Heart left ventricle (tissue), 16 donors: ENCODE results near the gene RIMS1. TPM values are rescaled to one million over a fixed set of nuclear protein-coding genes. Genes with fewer than 3 reads are reported as not detected.
"Not testable (repeated sequence)": the region's sequence is repeated elsewhere in the genome, so short reads cannot be mapped to it uniquely, and the experiment has no call there.

ENCODE experiments used
- ATAC-seq, 4 donors: fragments of 200-7000 bp; cut with Tn5 transposase; one replicate each; pipeline ENCODE4 v1.9.1; 2020 to 2022; ENCODE audit warnings: moderate library complexity in 4 of 4, mild to moderate bottlenecking in 3 of 4, moderate number of reproducible peaks in 1 of 4
- DNase-seq, 5 donors: peaks; one replicate each; pipeline ENCODE4 v3.0.0-alpha.2; 2020
- H3K27ac ChIP-seq, 12 donors: fragments of 200-600 bp; sonication (generic) in 4 of 12; one replicate each; pipeline versions ENCODE4 v1.5.0 to v1.8.0; 2016 to 2022; ENCODE audit warnings: mild to moderate bottlenecking in 2 of 12
- H3K27me3 ChIP-seq, 9 donors: fragments of 200-600 bp; sonication (generic) in 2 of 9; one replicate each; pipeline versions ENCODE4 v1.5.1 to v1.8.0; 2016 to 2022; ENCODE audit warnings: mild to moderate bottlenecking in 3 of 9
- H3K36me3 ChIP-seq, 9 donors: fragments of 200-600 bp; sonication (generic) in 2 of 9; one replicate each; pipeline versions ENCODE4 v1.5.0 to v1.8.0; 2018 to 2022; ENCODE audit warnings: mild to moderate bottlenecking in 2 of 9
- H3K4me1 ChIP-seq, 12 donors: fragments of 200-600 bp; sonication (generic) in 4 of 12; one replicate each; pipeline versions ENCODE4 v1.5.0 to v1.8.0; 2016 to 2022; ENCODE audit warnings: mild to moderate bottlenecking in 3 of 12
- H3K4me3 ChIP-seq, 12 donors: fragments of 200-600 bp; sonication (generic) in 4 of 12; one replicate each; pipeline versions ENCODE4 v1.5.0 to v1.8.0; 2017 to 2022; ENCODE audit warnings: mild to moderate bottlenecking in 9 of 12, moderate library complexity in 4 of 12
- H3K9me3 ChIP-seq, 12 donors: fragments of 200-600 bp; sonication (generic) in 4 of 12; one replicate each; pipeline versions ENCODE4 v1.5.0 to v1.8.0; 2016 to 2022; ENCODE audit warnings: mild to moderate bottlenecking in 1 of 12
- POLR2A ChIP-seq, 2 donors: fragments of 450-650 bp; IDR thresholded peaks; one replicate each; pipeline ENCODE4 v1.6.1; 2017; ENCODE audit warnings: antibody characterized with exemption in 2 of 2, mild to moderate bottlenecking in 2 of 2, moderate library complexity in 2 of 2
- WGBS, 4 donors: extraction: QIAGEN DNeasy Blood & Tissue Kit in 2 of 4; methylation state at CpG; one replicate each; pipeline versions ENCODE4 v1.1.5 to v1.1.7; 2013 to 2018; 5-methylcytosine and 5-hydroxymethylcytosine counted together
- intact Hi-C, 10 donors: fragments of 100-400 bp; cut with DNase I; formaldehyde crosslinking; loops; one replicate each; pipeline versions ENCODE4 v1.11.1 to v1.14.2; 2022
- polyA plus RNA-seq, 2 donors: library from polyadenylated mRNA; stranded (reverse); fragments of 200-250 nt; gene quantifications; one replicate each; pipeline ENCODE4 v1.2.3, GENCODE V29; 2013
- total RNA-seq, 9 donors: library from RNA; depleted of rRNA in 2 of 9; stranded (reverse); fragments of >200 nt in 2 of 9; fragmentation: NEBNext Ultra II Directional in 3 of 9; extraction: Animal tissue kit (Norgen Biotek cat#: 25700) in 3 of 9; gene quantifications; one replicate each; pipeline versions ENCODE4 v1.1.0 to v1.2.4, GENCODE V29; 2016 to 2023
- TF ChIP-seq, protein P1 (sequence below), 12 donors: fragments of 200-600 bp; sonication (generic) in 4 of 12; IDR thresholded peaks; one replicate each; pipeline versions ENCODE4 v1.5.0 to v1.8.0; 2018 to 2022; ENCODE audit warnings: antibody characterized with exemption in 12 of 12, mild to moderate bottlenecking in 5 of 12
- donor health status: ischemic (EF 13 %, LVEDD 7.1; RV severe dilation, severe dysfunction).
- donor health status: healthy with polysubstance abuse.
- donor health status: DM: no; HTN: yes; CAD: no.
- donor health status: DM: no; HTN: no; CAD: no.
- donor health status: ischemic (EF 25% LVEDD 6.9; RV normal size, moderate dysfunction).
- donor health status: ischemic (EF 25% LVEDD 5.7; RV mildly dilated, moderate dysfunction).
- donor health status: healthy.
- donor health status: DM: yes; HTN: yes; CAD: no.
- donor health status: ischemic (EF 35%, LVEDD 5.7; RV mildly dilated, moderate dysfunction).
- donor health status: nonischemic (EF 11% LVEDD 7.7; RV severe dilation, severe dysfunction).
- donor health status: DM: yes; HTN: yes; CAD: no.
- donor health status: PGD.
- donor health status: ischemic (EF 29% LVEDD 5.4; RV normal size, mild dysfunction).
- donor health status: nonischemic (EF 23%, LVEDD 6.1; RV moderate dilation, normal function).

Gene RIMS1
- total and polyA plus RNA-seq, 11 donors = 0.11 to 3.2 (median 1.1) TPM; not detected in 4

DNA sequence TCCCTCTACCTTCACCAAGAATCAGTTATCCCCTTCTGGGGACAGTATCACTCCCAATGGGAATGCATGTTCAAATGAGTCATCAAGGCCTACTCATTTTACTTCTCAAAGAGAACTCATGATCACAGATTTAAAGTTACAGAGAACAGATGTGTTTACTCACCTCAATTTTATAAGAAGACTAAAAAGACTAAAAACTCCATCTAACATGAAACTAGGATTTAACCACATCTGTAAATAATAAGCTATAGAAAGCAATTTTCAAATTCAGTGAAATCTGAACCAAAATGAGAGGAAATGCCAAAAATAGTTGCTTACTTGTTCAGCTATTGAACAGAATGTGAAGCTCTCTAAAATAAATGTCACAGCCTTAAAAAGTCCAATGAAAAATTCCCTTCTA lies 435.4 kb downstream of the RIMS1 start:
- Histone ChIP-seq H3K9me3 (no peaks in the 10 kb centered on the region), H3K4me3 (no peak overlapping the region), H3K27ac (no peak overlapping the region), H3K27me3 (no peaks in the 10 kb centered on the region), H3K36me3 (no peaks in the 10 kb centered on the region), H3K4me1 (no peaks in the 10 kb centered on the region)
- DNase-seq (no peak), ATAC-seq (no peak)
- intact Hi-C loops = no loop called here
- TF ChIP-seq POLR2A (IDR thresholded peaks at IDR 0.05) = no peak
- TF ChIP-seq, protein P1, sequence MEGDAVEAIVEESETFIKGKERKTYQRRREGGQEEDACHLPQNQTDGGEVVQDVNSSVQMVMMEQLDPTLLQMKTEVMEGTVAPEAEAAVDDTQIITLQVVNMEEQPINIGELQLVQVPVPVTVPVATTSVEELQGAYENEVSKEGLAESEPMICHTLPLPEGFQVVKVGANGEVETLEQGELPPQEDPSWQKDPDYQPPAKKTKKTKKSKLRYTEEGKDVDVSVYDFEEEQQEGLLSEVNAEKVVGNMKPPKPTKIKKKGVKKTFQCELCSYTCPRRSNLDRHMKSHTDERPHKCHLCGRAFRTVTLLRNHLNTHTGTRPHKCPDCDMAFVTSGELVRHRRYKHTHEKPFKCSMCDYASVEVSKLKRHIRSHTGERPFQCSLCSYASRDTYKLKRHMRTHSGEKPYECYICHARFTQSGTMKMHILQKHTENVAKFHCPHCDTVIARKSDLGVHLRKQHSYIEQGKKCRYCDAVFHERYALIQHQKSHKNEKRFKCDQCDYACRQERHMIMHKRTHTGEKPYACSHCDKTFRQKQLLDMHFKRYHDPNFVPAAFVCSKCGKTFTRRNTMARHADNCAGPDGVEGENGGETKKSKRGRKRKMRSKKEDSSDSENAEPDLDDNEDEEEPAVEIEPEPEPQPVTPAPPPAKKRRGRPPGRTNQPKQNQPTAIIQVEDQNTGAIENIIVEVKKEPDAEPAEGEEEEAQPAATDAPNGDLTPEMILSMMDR (IDR thresholded peaks at IDR 0.05) = no peak

DNA sequence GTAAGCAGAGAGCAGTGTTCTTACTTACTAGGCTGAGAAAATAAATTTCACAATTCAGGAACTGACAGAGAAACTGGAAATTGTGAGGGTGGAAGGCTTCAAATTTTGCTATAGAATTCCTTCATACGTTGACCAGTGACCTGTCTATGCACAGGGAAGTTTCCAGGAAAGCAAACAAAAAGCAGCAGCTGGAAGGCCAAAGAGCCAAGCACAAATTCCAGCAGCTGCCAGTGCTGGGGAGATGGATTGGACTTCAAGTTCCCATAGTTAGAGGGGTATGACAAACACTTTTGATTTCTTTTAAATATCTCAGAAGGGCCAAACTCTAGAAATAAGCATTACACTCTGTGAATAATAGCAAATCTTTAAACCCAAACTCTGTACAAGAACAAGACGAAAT lies 436.4 kb downstream of the RIMS1 start:
- no peaks in the 10 kb centered on the region for H3K27me3 ChIP-seq
- no peak for DNase-seq
- H3K4me1 ChIP-seq = no peaks in the 10 kb centered on the region
- 48 to 54% (median 51%) methylated on average over 2 of the region's 2 CpGs for WGBS, 4 donors
- H3K27ac ChIP-seq = no peak overlapping the region
- no peak for ATAC-seq
- TF ChIP-seq POLR2A (IDR thresholded peaks at IDR 0.05) = no peak
- TF ChIP-seq, protein P1 (IDR thresholded peaks at IDR 0.05) = no peak
- intact Hi-C loops = no loop called here
- no peak overlapping the region for H3K4me3 ChIP-seq
- H3K36me3 ChIP-seq = no peaks in the 10 kb centered on the region
- no peaks in the 10 kb centered on the region for H3K9me3 ChIP-seq

DNA sequence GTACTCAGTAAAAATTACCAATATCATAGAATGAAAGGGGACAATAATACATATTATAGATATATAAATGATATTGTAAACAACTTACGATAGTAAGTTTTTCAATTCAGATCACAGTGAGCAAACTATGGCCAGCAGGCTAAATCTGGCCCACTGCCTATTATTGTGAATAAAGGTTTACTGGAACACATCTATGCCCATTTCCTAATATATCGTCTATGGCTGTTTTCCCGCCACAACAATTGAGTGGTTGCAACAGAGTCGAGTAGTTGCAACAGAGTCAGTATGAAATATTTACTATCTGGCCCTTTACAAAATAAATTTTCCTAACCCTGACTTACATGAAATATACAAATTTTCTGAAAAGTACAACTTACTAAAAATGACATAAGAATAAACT lies 438.2 kb downstream of the RIMS1 start:
- ATAC-seq (no peak), DNase-seq (no peak)
- Histone ChIP-seq H3K36me3 (no peaks in the 10 kb centered on the region), H3K27ac (no peak overlapping the region), H3K4me3 (no peak overlapping the region), H3K27me3 (no peaks in the 10 kb centered on the region), H3K9me3 (no peaks in the 10 kb centered on the region), H3K4me1 (no peaks in the 10 kb centered on the region)
- intact Hi-C loops = no loop called here
- TF ChIP-seq, protein P1 (IDR thresholded peaks at IDR 0.05) = no peak
- no peak for TF ChIP-seq POLR2A (IDR thresholded peaks at IDR 0.05)
- 71 to 92% (median 80%) methylated on average over 4 of the region's 4 CpGs for WGBS, 4 donors

DNA sequence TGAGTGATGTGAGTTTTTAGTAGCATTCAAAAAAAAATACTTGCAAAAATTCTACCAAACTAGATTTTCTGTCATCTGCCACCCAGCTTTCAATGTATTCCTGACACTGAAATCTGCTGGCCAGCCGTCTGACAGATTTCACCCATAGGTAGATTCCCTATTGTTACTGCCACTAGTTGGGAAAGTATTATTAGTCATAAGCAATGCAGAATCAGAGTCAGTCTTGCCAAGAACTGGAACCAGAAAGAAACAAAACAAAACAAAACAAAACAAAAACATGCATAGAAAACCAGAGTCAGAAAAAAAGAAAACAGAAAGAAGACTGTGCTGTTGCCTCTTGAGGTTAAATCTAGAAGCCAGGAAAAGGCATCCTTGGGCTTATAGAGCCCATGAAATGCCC lies 442.4 kb downstream of the RIMS1 start:
- ATAC-seq (no peak), DNase-seq (no peak)
- TF ChIP-seq, protein P1 (IDR thresholded peaks at IDR 0.05) = no peak
- TF ChIP-seq POLR2A (IDR thresholded peaks at IDR 0.05) = no peak
- Histone ChIP-seq H3K27ac (no peak overlapping the region), H3K4me1 (no peaks in the 10 kb centered on the region), H3K27me3 (no peaks in the 10 kb centered on the region), H3K4me3 (no peak overlapping the region), H3K9me3 (no peaks in the 10 kb centered on the region), H3K36me3 (no peaks in the 10 kb centered on the region)
- intact Hi-C loops = no loop called here
- WGBS, 4 donors = 73 to 82% (median 75%) methylated on average over 1 of the region's 1 CpG

DNA sequence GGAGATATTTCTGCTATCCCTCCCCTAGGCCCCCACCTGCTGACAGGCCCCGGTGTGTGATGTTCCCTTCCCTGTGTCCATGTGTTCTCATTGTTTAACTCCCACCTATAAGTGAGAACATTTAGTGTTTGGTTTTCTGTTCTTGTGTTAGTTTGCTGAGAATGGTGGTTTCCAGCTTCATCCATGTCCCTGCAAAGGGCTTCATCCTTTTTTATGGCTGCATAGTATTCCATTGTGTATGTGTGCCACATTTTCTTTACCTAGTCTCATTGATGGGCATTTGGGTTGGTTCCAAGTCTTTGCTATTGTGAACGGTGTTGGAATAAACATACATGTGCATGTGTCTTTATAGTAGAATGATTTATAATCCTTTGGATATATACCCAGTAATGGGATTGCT lies 448.9 kb downstream of the RIMS1 start:
- ATAC-seq, H3K4me1 ChIP-seq, H3K4me3 ChIP-seq, intact Hi-C loops, H3K27ac ChIP-seq, H3K9me3 ChIP-seq, DNase-seq, H3K27me3 ChIP-seq, H3K36me3 ChIP-seq: not testable (repeated sequence)
- 87 to 94% (median 91%) methylated on average over 2 of the region's 2 CpGs for WGBS, 4 donors
